Ishikawa (cell line): ENCODE data around the gene SYNC.
A peak's percentile ranks its signal among the peaks of the same experiment; 100 is the strongest.

Source experiments
- CREB1 ChIP-seq: IDR thresholded peaks from 2 replicates; pipeline ENCODE4 v1.6.1; 2012; ENCODE audit warnings: low read depth
- EGR1 ChIP-seq: IDR thresholded peaks from 2 replicates; pipeline ENCODE4 v1.6.1; 2012
- EP300 ChIP-seq: IDR thresholded peaks from 2 replicates; pipeline ENCODE4 v1.6.1; 2012; ENCODE audit warnings: borderline replicate concordance
- FOXM1 ChIP-seq: IDR thresholded peaks from 2 replicates; pipeline ENCODE4 v1.6.1; 2012; ENCODE audit warnings: low read depth, borderline replicate concordance
- MAX ChIP-seq: IDR thresholded peaks from 2 replicates; pipeline ENCODE4 v1.6.1; 2012
- NFIC ChIP-seq: IDR thresholded peaks from 2 replicates; pipeline ENCODE4 v1.6.1; 2012
- RAD21 ChIP-seq: IDR thresholded peaks from 2 replicates; pipeline ENCODE4 v1.6.1; 2012; ENCODE audit warnings: low read depth
- TAF1 ChIP-seq: IDR thresholded peaks from 2 replicates; pipeline ENCODE4 v1.6.1; 2012; ENCODE audit warnings: low read depth, mild to moderate bottlenecking
- TCF12 ChIP-seq: IDR thresholded peaks from 2 replicates; pipeline ENCODE4 v1.6.1; 2012; ENCODE audit warnings: low read depth
- TEAD4 ChIP-seq: IDR thresholded peaks from 2 replicates; pipeline ENCODE4 v1.6.1; 2012
- USF1 ChIP-seq: IDR thresholded peaks from 2 replicates; pipeline ENCODE4 v1.6.1; 2012
- YY1 ChIP-seq: IDR thresholded peaks from 2 replicates; pipeline ENCODE4 v1.6.1; 2012; ENCODE audit warnings: low read depth
- ZBTB7A ChIP-seq: IDR thresholded peaks from 2 replicates; pipeline ENCODE4 v1.6.1; 2012; ENCODE audit warnings: low read depth
- TF ChIP-seq, protein P1 (sequence below): IDR thresholded peaks from 2 replicates; pipeline ENCODE4 v1.6.1; 2012; ENCODE audit warnings: low read depth, mild to moderate bottlenecking

The SYNC gene

GRCh38 chr1:32706491-32706890 lies 3.9 kb upstream of the SYNC start:
- no peak for TF ChIP-seq EP300

- TF ChIP-seq MAX (no peak), TAF1 (no peak), FOXM1 (no peak), EP300 (no peak), RAD21 (no peak), ZBTB7A (no peak), CREB1 (no peak), YY1 (no peak), TEAD4 (no peak)
- TF ChIP-seq, protein P1, sequence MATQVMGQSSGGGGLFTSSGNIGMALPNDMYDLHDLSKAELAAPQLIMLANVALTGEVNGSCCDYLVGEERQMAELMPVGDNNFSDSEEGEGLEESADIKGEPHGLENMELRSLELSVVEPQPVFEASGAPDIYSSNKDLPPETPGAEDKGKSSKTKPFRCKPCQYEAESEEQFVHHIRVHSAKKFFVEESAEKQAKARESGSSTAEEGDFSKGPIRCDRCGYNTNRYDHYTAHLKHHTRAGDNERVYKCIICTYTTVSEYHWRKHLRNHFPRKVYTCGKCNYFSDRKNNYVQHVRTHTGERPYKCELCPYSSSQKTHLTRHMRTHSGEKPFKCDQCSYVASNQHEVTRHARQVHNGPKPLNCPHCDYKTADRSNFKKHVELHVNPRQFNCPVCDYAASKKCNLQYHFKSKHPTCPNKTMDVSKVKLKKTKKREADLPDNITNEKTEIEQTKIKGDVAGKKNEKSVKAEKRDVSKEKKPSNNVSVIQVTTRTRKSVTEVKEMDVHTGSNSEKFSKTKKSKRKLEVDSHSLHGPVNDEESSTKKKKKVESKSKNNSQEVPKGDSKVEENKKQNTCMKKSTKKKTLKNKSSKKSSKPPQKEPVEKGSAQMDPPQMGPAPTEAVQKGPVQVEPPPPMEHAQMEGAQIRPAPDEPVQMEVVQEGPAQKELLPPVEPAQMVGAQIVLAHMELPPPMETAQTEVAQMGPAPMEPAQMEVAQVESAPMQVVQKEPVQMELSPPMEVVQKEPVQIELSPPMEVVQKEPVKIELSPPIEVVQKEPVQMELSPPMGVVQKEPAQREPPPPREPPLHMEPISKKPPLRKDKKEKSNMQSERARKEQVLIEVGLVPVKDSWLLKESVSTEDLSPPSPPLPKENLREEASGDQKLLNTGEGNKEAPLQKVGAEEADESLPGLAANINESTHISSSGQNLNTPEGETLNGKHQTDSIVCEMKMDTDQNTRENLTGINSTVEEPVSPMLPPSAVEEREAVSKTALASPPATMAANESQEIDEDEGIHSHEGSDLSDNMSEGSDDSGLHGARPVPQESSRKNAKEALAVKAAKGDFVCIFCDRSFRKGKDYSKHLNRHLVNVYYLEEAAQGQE, result no peak
Observed at GRCh38 chr1:32705516-32705915, 2.9 kb upstream of the SYNC start.

GRCh38 chr1:32703479-32704291 lies 1.1 kb upstream of the SYNC start:
- peak; percentile 16; the same call in 1 of the 2 replicates for TF ChIP-seq NFIC
- no peak for TF ChIP-seq FOXM1
- no peak for TF ChIP-seq ZBTB7A
- no peak for TF ChIP-seq USF1
- peak; percentile 62; the same call in 1 of the 2 replicates for TF ChIP-seq TEAD4
- no peak for TF ChIP-seq YY1
- no peak for TF ChIP-seq TAF1
- no peak for TF ChIP-seq EGR1
- no peak for TF ChIP-seq TCF12

GRCh38 chr1:32701951-32702598 lies 495 bp downstream of the SYNC start:
- no peak for TF ChIP-seq YY1
- TF ChIP-seq RAD21, result no peak
- TF ChIP-seq, protein P1, result no peak
- TF ChIP-seq ZBTB7A, result no peak; the same call in 1 of the 2 replicates
- 0 out of 2 replicates have a peak, but pooled peaks have one; percentile 33 for TF ChIP-seq TAF1

DNA sequence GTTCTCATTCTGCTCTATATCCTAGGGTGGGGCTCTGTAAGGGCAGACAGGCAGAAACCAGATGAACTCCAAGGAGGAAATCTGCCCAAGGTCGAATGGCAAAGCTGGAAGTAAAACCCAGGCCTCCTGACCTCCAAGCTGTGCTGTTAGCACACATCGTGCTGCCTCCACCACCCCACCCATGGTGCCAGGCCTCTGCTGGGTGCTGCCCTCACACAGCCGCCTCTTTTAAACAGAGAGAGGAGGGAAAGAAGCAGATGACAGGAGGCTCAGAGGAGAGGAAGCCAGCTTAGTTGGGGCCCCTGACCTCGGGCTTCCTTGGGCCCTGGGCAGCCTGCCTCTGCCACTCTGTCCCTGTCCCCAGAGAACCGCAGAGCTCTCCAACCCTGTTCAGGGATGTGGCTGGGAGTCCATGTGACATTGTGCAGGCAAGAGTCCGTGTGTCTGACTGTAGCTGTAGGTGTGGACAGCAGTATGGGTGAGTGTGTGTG lies 1.1 kb downstream of the SYNC start:
- no peak for TF ChIP-seq TAF1
- TF ChIP-seq, protein P1, result no peak

DNA sequence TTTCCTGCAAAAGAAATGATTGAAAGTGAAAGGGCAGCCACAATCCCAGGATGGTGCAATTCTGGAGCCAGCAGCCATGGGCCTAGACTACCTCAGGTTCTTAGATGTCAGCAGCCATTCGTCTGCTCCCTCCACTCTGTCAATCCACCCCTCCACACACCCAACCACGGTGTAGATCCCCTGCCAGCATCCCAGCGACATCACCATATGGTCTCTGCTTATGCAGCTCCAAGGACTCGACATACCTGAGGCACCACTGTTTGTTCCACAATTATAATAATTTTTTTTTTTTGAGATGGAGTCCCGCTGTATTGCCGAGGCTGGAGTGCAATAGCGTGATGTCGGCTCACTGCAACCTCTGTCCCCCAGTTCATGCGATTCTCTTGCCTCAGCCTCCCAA lies 6.5 kb downstream of the SYNC start:
- TF ChIP-seq TCF12, result no peak
- no peak for TF ChIP-seq YY1
- no peak for TF ChIP-seq EGR1
- TF ChIP-seq EP300, result no peak
- TF ChIP-seq CREB1, result no peak
